Measurements from ENCODE around the gene PPFIA2.

DNA sequence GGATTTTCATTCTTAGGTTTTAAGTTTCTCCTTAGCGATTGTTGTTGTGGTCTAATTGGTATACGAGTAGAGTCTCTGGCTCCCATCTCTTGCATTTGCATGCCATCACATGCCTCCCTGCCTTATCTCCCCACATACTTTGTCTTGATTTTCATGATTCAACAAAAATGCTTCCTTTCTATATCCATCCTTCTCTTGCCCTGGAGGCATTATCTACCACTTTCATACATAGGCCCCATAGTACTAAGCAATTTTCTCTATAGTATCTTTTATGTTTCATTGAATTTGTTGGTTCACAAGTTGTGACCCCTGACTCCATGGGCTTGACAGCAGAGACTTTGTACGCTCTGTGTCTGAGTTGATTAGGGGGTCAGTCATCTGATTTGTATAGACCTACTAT is 455.2 kb downstream of the PPFIA2 start:
- TF ChIP-seq, protein P1, sequence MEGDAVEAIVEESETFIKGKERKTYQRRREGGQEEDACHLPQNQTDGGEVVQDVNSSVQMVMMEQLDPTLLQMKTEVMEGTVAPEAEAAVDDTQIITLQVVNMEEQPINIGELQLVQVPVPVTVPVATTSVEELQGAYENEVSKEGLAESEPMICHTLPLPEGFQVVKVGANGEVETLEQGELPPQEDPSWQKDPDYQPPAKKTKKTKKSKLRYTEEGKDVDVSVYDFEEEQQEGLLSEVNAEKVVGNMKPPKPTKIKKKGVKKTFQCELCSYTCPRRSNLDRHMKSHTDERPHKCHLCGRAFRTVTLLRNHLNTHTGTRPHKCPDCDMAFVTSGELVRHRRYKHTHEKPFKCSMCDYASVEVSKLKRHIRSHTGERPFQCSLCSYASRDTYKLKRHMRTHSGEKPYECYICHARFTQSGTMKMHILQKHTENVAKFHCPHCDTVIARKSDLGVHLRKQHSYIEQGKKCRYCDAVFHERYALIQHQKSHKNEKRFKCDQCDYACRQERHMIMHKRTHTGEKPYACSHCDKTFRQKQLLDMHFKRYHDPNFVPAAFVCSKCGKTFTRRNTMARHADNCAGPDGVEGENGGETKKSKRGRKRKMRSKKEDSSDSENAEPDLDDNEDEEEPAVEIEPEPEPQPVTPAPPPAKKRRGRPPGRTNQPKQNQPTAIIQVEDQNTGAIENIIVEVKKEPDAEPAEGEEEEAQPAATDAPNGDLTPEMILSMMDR (IDR thresholded peaks at IDR 0.05; ENCODE audit: low read length), result no peak
- TF ChIP-seq EZH2 (IDR thresholded peaks at IDR 0.05; ENCODE audit: borderline replicate concordance, low read length), result no peak
